Keratinocyte (primary cell): Measurements from ENCODE around the gene CTAGE1. TPM values are rescaled to one million over a fixed set of nuclear protein-coding genes. Genes with fewer than 3 reads are reported as not detected.

Experiments
- DNase-seq: peaks from one replicate; pipeline ENCODE4 v3.0.0-alpha.2; 2011; ENCODE audit warnings: low read depth, missing footprints, low spot score
- FAIRE-seq: peaks from 2 replicates; lab custom pipeline; 2011; peaks lifted over from hg19 to GRCh38; lab: Jason Lieb, UNC
- H2AFZ ChIP-seq: 2 replicates; pipeline ENCODE4 v1.6.0; 2012; ENCODE audit warnings: low read length, control low read depth, inconsistent platforms; ENCODE audit not compliant: control insufficient read depth
- H3K27ac ChIP-seq: 2 replicates; pipeline ENCODE4 v1.5.1; 2011; ENCODE audit warnings: low read length; ENCODE audit not compliant: control insufficient read depth, insufficient read depth
- H3K27me3 ChIP-seq: 3 replicates; pipeline ENCODE4 v1.6.0; 2011; ENCODE audit warnings: low read length; ENCODE audit not compliant: control insufficient read depth, insufficient read depth; ENCODE audit errors: extremely low read depth
- H3K36me3 ChIP-seq, 2 experiments: 2 replicates in 1 of 2; 3 replicates in 1 of 2; pipeline ENCODE4 v1.5.1; 2011; ENCODE audit warnings: low read length in 2 of 2, mild to moderate bottlenecking in 1 of 2; ENCODE audit not compliant: control insufficient read depth in 2 of 2, insufficient read depth in 2 of 2; ENCODE audit errors: extremely low read depth in 1 of 2
- H3K4me1 ChIP-seq: 3 replicates; pipeline ENCODE4 v1.5.1; 2011; ENCODE audit warnings: low read length; ENCODE audit not compliant: control insufficient read depth, insufficient read depth; ENCODE audit errors: extremely low read depth
- H3K4me2 ChIP-seq: 3 replicates; pipeline ENCODE4 v1.6.0; 2011; ENCODE audit warnings: low read depth, low read length; ENCODE audit not compliant: control insufficient read depth, insufficient read depth; ENCODE audit errors: extremely low read depth
- H3K4me3 ChIP-seq, 3 experiments: fragments of 200-600 bp in 1 of 3; sonication (generic) in 1 of 3; 2 replicates in 2 of 3; 3 replicates in 1 of 3; pipeline ENCODE4 v1.5.1; 2011 to 2016; ENCODE audit warnings: low read length in 3 of 3, mild to moderate bottlenecking in 3 of 3, control low read depth in 2 of 3, inconsistent platforms in 1 of 3, low read depth in 1 of 3, mixed read lengths in 1 of 3, mixed run types in 1 of 3, moderate library complexity in 1 of 3; ENCODE audit not compliant: control insufficient read depth in 2 of 3, insufficient read depth in 2 of 3; ENCODE audit errors: extremely low read depth in 1 of 3
- H3K79me2 ChIP-seq: 2 replicates; pipeline ENCODE4 v1.6.0; 2012; ENCODE audit warnings: low read length; ENCODE audit not compliant: control insufficient read depth, insufficient read depth
- H3K9ac ChIP-seq: 3 replicates; pipeline ENCODE4 v1.6.0; 2011; ENCODE audit warnings: low read length; ENCODE audit not compliant: control insufficient read depth, insufficient read depth; ENCODE audit errors: extremely low read depth
- H3K9me1 ChIP-seq: 3 replicates; pipeline ENCODE4 v1.6.0; 2011; ENCODE audit warnings: low read length; ENCODE audit not compliant: control insufficient read depth, insufficient read depth; ENCODE audit errors: extremely low read depth
- H3K9me3 ChIP-seq: 2 replicates; pipeline ENCODE4 v1.5.1; 2012; ENCODE audit warnings: low read depth, low read length; ENCODE audit not compliant: control insufficient read depth
- H4K20me1 ChIP-seq: 3 replicates; pipeline ENCODE4 v1.6.0; 2011; ENCODE audit warnings: low read length; ENCODE audit not compliant: control insufficient read depth, insufficient read depth; ENCODE audit errors: extremely low read depth
- EZH2 ChIP-seq: IDR thresholded peaks from one replicate; pipeline ENCODE4 v1.6.1; 2012; ENCODE audit warnings: inconsistent platforms, mild to moderate bottlenecking, low read length, moderate library complexity
- dilution Hi-C: fragments of 300-500 bp; cut with MboI; formaldehyde crosslinking; loops from one replicate; pipeline ENCODE4 v1.7.0; 2020; ENCODE audit warnings: low sequenced_read_pairs; ENCODE audit not compliant: extremely low pct_ligation_motif_present
- polyA plus RNA-seq, 5 experiments: library from polyadenylated mRNA; depleted of rRNA in 3 of 5; stranded (reverse) in 3 of 5; stranded (forward) in 1 of 5; unstranded in 1 of 5; fragments of >200 nt; gene quantifications; 1 replicate in 1 of 5; 2 replicates in 3 of 5; 3 replicates in 1 of 5; pipeline versions ENCODE4 v1.2.1 to v1.2.3, GENCODE V29; 2011 to 2012; ENCODE audit warnings: missing spikeins in 2 of 5, low read depth in 1 of 5, low replicate concordance in 1 of 5
- TF ChIP-seq, protein P1 (sequence below), 3 experiments: IDR thresholded peaks in 1 of 3; conservative IDR thresholded peaks in 1 of 3; optimal IDR thresholded peaks in 1 of 3; 2 replicates in 2 of 3; 3 replicates in 1 of 3; pipeline versions ENCODE3 to v1.5.1; 2011; ENCODE audit warnings: low read length in 3 of 3, mild to moderate bottlenecking in 3 of 3, moderate library complexity in 2 of 3, control low read depth in 1 of 3, inconsistent platforms in 1 of 3; ENCODE audit not compliant: insufficient read depth in 2 of 3; ENCODE audit errors: extremely low read depth in 1 of 3

CTAGE1 gene
- polyA plus RNA-seq, 1 donor (not counting 4 experiments of a cell fraction or from before 2014, with no cell fraction given), result not detected

DNA sequence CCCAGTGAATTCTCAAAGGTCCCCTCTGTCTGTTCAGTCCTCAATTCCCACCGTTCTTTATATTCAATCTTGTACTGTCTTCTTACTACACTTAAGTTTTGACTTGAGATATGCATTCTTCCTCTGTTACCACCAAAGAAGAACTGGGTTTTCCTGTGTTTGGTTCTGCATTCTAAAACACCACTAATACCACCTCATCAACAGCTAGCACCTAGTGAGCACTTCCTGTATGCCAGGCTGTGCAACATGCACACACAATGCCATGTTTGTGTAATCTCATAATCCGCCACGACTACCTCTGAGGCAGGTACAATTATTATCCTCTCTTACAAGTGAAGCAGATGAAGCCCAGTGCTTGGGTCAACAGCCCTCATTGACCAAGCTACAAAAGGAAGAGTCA lies 11.8 kb upstream of the CTAGE1 start:
- FAIRE-seq, result no peak

DNA sequence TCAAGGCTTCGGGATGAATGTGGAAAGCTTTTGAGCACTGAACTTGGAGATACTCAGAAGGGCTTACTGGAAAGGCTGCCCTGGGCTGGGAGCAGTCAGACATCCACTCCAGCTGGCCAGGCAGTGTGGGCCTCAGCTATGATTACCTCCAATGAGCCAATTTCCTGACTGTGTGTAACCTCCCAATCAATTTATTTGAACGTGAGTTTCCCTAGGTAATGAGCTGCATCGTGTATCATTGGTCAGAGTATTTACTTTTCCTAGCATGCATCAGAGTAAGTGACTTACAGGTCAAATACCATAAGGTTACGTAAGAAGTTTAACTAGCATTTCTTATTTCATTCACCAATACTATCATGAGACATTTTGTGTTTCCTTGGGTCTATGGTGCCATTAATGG lies 11.0 kb upstream of the CTAGE1 start:
- TF ChIP-seq, protein P1, sequence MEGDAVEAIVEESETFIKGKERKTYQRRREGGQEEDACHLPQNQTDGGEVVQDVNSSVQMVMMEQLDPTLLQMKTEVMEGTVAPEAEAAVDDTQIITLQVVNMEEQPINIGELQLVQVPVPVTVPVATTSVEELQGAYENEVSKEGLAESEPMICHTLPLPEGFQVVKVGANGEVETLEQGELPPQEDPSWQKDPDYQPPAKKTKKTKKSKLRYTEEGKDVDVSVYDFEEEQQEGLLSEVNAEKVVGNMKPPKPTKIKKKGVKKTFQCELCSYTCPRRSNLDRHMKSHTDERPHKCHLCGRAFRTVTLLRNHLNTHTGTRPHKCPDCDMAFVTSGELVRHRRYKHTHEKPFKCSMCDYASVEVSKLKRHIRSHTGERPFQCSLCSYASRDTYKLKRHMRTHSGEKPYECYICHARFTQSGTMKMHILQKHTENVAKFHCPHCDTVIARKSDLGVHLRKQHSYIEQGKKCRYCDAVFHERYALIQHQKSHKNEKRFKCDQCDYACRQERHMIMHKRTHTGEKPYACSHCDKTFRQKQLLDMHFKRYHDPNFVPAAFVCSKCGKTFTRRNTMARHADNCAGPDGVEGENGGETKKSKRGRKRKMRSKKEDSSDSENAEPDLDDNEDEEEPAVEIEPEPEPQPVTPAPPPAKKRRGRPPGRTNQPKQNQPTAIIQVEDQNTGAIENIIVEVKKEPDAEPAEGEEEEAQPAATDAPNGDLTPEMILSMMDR (optimal IDR thresholded peaks at IDR 0.05 in 1 of 3, IDR thresholded peaks at IDR 0.05 in 1 of 3, conservative IDR thresholded peaks at IDR 0.05 in 1 of 3; ENCODE audit: extremely low read depth in 1 of 3, insufficient read depth in 2 of 3, low read length in 3 of 3), result no peak
- no peak for TF ChIP-seq EZH2
- H3K4me3 ChIP-seq, result no peak overlapping the region
- no peak overlapping the region for H3K27ac ChIP-seq
- FAIRE-seq, result no peak
- no peak for DNase-seq
- H3K79me2 ChIP-seq, result no peaks in the 10 kb centered on the region
- dilution Hi-C loops, result no loop called here
- no peaks in the 10 kb centered on the region for H3K27me3 ChIP-seq
- no peaks in the 10 kb centered on the region for H4K20me1 ChIP-seq
- no peak overlapping the region for H3K9ac ChIP-seq
- no peaks in the 10 kb centered on the region for H3K9me3 ChIP-seq
- no peak overlapping the region for H2AFZ ChIP-seq
- H3K4me1 ChIP-seq, result peaks cover 10% of the 10 kb centered on the region
- H3K36me3 ChIP-seq, result no peaks in the 10 kb centered on the region
- no peaks in the 10 kb centered on the region for H3K9me1 ChIP-seq
- H3K4me2 ChIP-seq, result no peak overlapping the region

More for the DNA sequence above, 11.8 kb upstream of the CTAGE1 start:
- no peaks in the 10 kb centered on the region for H3K27me3 ChIP-seq
- no peaks in the 10 kb centered on the region for H3K9me1 ChIP-seq
- no peak for DNase-seq
- TF ChIP-seq, protein P1 (optimal IDR thresholded peaks at IDR 0.05 in 1 of 3, IDR thresholded peaks at IDR 0.05 in 1 of 3, conservative IDR thresholded peaks at IDR 0.05 in 1 of 3; ENCODE audit: extremely low read depth in 1 of 3, insufficient read depth in 2 of 3, low read length in 3 of 3), result no peak
- no peak for TF ChIP-seq EZH2
- no peak overlapping the region for H3K4me2 ChIP-seq
- dilution Hi-C loops, result no loop called here
- no peaks in the 10 kb centered on the region for H4K20me1 ChIP-seq
- no peak overlapping the region for H2AFZ ChIP-seq
- H3K79me2 ChIP-seq, result no peaks in the 10 kb centered on the region
- no peak overlapping the region for H3K27ac ChIP-seq
- peaks cover 10% of the 10 kb centered on the region for H3K4me1 ChIP-seq
- H3K4me3 ChIP-seq, result no peak overlapping the region
- no peaks in the 10 kb centered on the region for H3K9me3 ChIP-seq
- no peak overlapping the region for H3K9ac ChIP-seq
- H3K36me3 ChIP-seq, result no peaks in the 10 kb centered on the region
